GM12801 (cell line): ENCODE data around the gene PPP1R3F.

ENCODE experiments used
- CTCF ChIP-seq: IDR thresholded peaks from one replicate; pipeline ENCODE4 v1.5.1; 2011; ENCODE audit warnings: control low read depth; ENCODE audit not compliant: insufficient read length; ENCODE audit errors: extremely low read depth

Gene PPP1R3F

GRCh38 chrX:49269767-49270248 is at the start of gene PPP1R3F:
Gene PPP1R3F, plus strand, starts transcription at chrX:49269793. Its CDS starts 77 bp downstream, at chrX:49269870.
- TF ChIP-seq CTCF: no peak

GRCh38 chrX:49220100-49220499 is 49.5 kb upstream of the PPP1R3F start:
- no peak for TF ChIP-seq CTCF

GRCh38 chrX:49221868-49222267 is 47.7 kb upstream of the PPP1R3F start:
- TF ChIP-seq CTCF: no peak

- TF ChIP-seq CTCF: no peak
Observed at GRCh38 chrX:49225858-49226257, 43.7 kb upstream of the PPP1R3F start.

- no peak for TF ChIP-seq CTCF
Observed at GRCh38 chrX:49226946-49227345, 42.6 kb upstream of the PPP1R3F start.

- no peak for TF ChIP-seq CTCF
Observed at GRCh38 chrX:49227726-49228125, 41.9 kb upstream of the PPP1R3F start.

GRCh38 chrX:49228185-49228584 is 41.4 kb upstream of the PPP1R3F start:
- no peak for TF ChIP-seq CTCF
